Small intestine (tissue), 7 donors: ENCODE results near the gene NEK6. TPM values are rescaled to one million over a fixed set of nuclear protein-coding genes. Genes with fewer than 3 reads are reported as not detected.
A peak's percentile ranks its signal among the peaks of the same experiment; 100 is the strongest.

Source experiments
- DNase-seq, 2 donors: peaks; one replicate each; pipeline versions ENCODE4 v3.0.0 to v3.0.0-alpha.2; 2013
- FAIRE-seq: peaks from 2 replicates; lab custom pipeline; 2012; peaks lifted over from hg19 to GRCh38; lab: Jason Lieb, UNC
- H3K27ac ChIP-seq, 3 donors: one replicate each; pipeline ENCODE4 v1.5.1; 2013; ENCODE audit warnings: low read length in 2 of 3, mild to moderate bottlenecking in 2 of 3, control low read depth in 1 of 3, inconsistent platforms in 1 of 3, low read depth in 1 of 3, moderate library complexity in 1 of 3
- H3K27me3 ChIP-seq, 3 donors: one replicate each; pipeline ENCODE4 v1.6.1; 2013; ENCODE audit warnings: low read length in 3 of 3, inconsistent platforms in 1 of 3; ENCODE audit not compliant: control insufficient read depth in 3 of 3, insufficient read depth in 3 of 3
- H3K36me3 ChIP-seq, 3 donors: one replicate each; pipeline ENCODE4 v1.6.1; 2013; ENCODE audit warnings: low read length in 3 of 3, inconsistent platforms in 1 of 3, low read depth in 1 of 3, mild to moderate bottlenecking in 1 of 3, moderate library complexity in 1 of 3; ENCODE audit not compliant: control insufficient read depth in 3 of 3, insufficient read depth in 2 of 3
- H3K4me1 ChIP-seq, 3 donors: one replicate each; pipeline ENCODE4 v1.6.1; 2013; ENCODE audit warnings: low read length in 2 of 3, inconsistent platforms in 1 of 3, low read depth in 1 of 3, mild to moderate bottlenecking in 1 of 3, moderate library complexity in 1 of 3; ENCODE audit not compliant: control insufficient read depth in 3 of 3, insufficient read depth in 2 of 3
- H3K4me3 ChIP-seq, 3 donors: one replicate each; pipeline ENCODE4 v1.5.1; 2013; ENCODE audit warnings: low read length in 3 of 3, control low read depth in 1 of 3, inconsistent platforms in 1 of 3, low read depth in 1 of 3, mild to moderate bottlenecking in 1 of 3, moderate library complexity in 1 of 3
- H3K9me3 ChIP-seq, 2 donors: one replicate each; pipeline ENCODE4 v1.6.1; 2013; ENCODE audit warnings: low read depth in 1 of 2, low read length in 1 of 2; ENCODE audit not compliant: control insufficient read depth in 2 of 2, insufficient read depth in 1 of 2
- WGBS, 3 donors: extraction: QIAGEN DNeasy Blood & Tissue Kit; methylation state at CpG; one replicate each; pipeline ENCODE4 v1.1.7; 2013; 5-methylcytosine and 5-hydroxymethylcytosine counted together
- polyA plus RNA-seq, 4 donors: library from polyadenylated mRNA; stranded (reverse) in 3 of 4; unstranded in 1 of 4; fragments of 200-250 nt in 3 of 4; fragments of 120-200 nt in 1 of 4; gene quantifications; one replicate each; pipeline versions ENCODE4 v1.2.1 to v1.2.3, GENCODE V29; 2013
- donor health status: healthy with polysubstance abuse.
- donor health status: control.
- donor health status: control.
- donor health status: Bipolar disorder and iron deficiency.
- donor health status: healthy.

NEK6 gene
- polyA plus RNA-seq, 4 donors = 9.7 to 31.2 (median 23.6) TPM

DNA sequence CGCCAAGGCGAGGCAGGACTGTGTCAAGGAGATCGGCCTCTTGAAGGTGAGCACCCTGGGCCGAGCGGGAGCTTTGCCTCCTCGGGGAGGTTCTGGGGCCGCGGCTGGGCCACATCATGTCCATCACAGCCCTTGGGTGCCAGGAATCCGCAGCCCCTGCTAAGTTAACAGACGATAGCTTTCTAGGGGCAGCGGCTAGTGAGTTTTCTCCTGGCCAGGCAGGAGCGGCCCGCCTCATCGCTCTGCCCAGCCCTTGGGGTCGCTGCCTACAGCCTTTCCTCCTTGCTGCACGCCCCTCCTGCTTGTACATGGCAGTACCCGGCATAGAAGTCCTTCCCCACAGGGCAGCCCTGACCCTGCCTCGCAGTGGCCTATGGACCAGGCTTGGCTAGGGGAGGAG is 56.2 kb downstream of the NEK6 start:
- FAIRE-seq = no peak

GRCh38 chr9:124315882-124316281 is 58.1 kb downstream of the NEK6 start:
- DNase-seq (no peak), FAIRE-seq (no peak)
- 86 to 90% (median 90%) methylated on average over 16 of the region's 16 CpGs for WGBS, 3 donors
- Histone ChIP-seq H3K36me3 (peaks cover 0 to 73% (median 2%) of the 10 kb centered on the region in 3 donors), H3K4me1 (no peaks in the 10 kb centered on the region), H3K4me3 (no peak overlapping the region), H3K9me3 (no peaks in the 10 kb centered on the region), H3K27me3 (no peaks in the 10 kb centered on the region), H3K27ac (no peak overlapping the region)

More for the DNA sequence above, 56.2 kb downstream of the NEK6 start:
- H3K4me3 ChIP-seq = no peak overlapping the region
- no peak overlapping the region for H3K27ac ChIP-seq
- no peaks in the 10 kb centered on the region for H3K4me1 ChIP-seq
- DNase-seq = no peak
- no peaks in the 10 kb centered on the region for H3K9me3 ChIP-seq
- 94 to 98% (median 95%) methylated on average over 18 of the region's 18 CpGs for WGBS, 3 donors
- H3K36me3 ChIP-seq = peaks cover 0 to 79% (median 2%) of the 10 kb centered on the region in 3 donors
- no peaks in the 10 kb centered on the region for H3K27me3 ChIP-seq

GRCh38 chr9:124320062-124320973 is 62.6 kb downstream of the NEK6 start:
- WGBS, 3 donors = 61 to 66% (median 64%) methylated on average over 17 of the region's 17 CpGs
- Histone ChIP-seq H3K27me3 (no peaks in the 10 kb centered on the region), H3K4me1 (no peaks in the 10 kb centered on the region), H3K4me3 (no peak overlapping the region), H3K9me3 (no peaks in the 10 kb centered on the region), H3K27ac (no peak overlapping the region), H3K36me3 (peaks cover 0 to 73% (median 2%) of the 10 kb centered on the region in 3 donors)
- no peak for FAIRE-seq
- peak; percentile 68 for DNase-seq

DNA sequence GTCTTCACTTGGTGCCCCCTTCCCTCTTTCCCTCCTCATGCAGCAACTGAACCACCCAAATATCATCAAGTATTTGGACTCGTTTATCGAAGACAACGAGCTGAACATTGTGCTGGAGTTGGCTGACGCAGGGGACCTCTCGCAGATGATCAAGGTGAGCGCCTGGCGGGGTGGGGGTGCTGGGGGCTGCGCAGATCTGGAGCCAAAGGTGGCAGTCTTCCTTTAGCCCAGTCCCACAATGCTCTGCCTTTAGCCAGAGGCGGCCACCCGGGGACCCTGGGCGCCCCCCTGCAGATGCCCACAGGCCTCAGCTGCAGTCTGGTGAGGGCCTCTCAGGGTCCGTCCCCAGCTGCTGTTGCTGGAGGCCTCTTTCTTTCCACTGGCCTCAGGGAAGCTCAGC is 63.7 kb downstream of the NEK6 start:
- DNase-seq (no peak), FAIRE-seq (no peak)
- H3K9me3 ChIP-seq = no peaks in the 10 kb centered on the region
- 92 to 95% (median 92%) methylated on average over 12 of the region's 12 CpGs for WGBS, 3 donors
- no peaks in the 10 kb centered on the region for H3K27me3 ChIP-seq
- H3K4me1 ChIP-seq = no peaks in the 10 kb centered on the region
- H3K36me3 ChIP-seq = peaks cover 0 to 71% (median 1%) of the 10 kb centered on the region in 3 donors
- no peak overlapping the region for H3K27ac ChIP-seq
- no peak overlapping the region for H3K4me3 ChIP-seq

GRCh38 chr9:124321935-124322334 is 64.2 kb downstream of the NEK6 start:
- H3K4me1 ChIP-seq = no peaks in the 10 kb centered on the region
- H3K4me3 ChIP-seq = no peak overlapping the region
- FAIRE-seq (no peak), DNase-seq (no peak)
- H3K9me3 ChIP-seq = no peaks in the 10 kb centered on the region
- H3K27me3 ChIP-seq = no peaks in the 10 kb centered on the region
- 74 to 88% (median 84%) methylated on average over 4 of the region's 4 CpGs for WGBS, 3 donors
- peaks cover 0 to 71% (median 0%) of the 10 kb centered on the region in 3 donors for H3K36me3 ChIP-seq
- no peak overlapping the region for H3K27ac ChIP-seq

- FAIRE-seq (no peak), DNase-seq (no peak)
- H3K36me3 ChIP-seq = peaks cover 0 to 77% (median 0%) of the 10 kb centered on the region in 3 donors
- H3K9me3 ChIP-seq = no peaks in the 10 kb centered on the region
- H3K27ac ChIP-seq = no peak overlapping the region
- H3K27me3 ChIP-seq = no peaks in the 10 kb centered on the region
- H3K4me1 ChIP-seq = no peaks in the 10 kb centered on the region
- 91 to 93% (median 91%) methylated on average over 18 of the region's 18 CpGs for WGBS, 3 donors
- H3K4me3 ChIP-seq = no peak overlapping the region
Measured at GRCh38 chr9:124322618-124323432, 65.1 kb downstream of the NEK6 start.

DNA sequence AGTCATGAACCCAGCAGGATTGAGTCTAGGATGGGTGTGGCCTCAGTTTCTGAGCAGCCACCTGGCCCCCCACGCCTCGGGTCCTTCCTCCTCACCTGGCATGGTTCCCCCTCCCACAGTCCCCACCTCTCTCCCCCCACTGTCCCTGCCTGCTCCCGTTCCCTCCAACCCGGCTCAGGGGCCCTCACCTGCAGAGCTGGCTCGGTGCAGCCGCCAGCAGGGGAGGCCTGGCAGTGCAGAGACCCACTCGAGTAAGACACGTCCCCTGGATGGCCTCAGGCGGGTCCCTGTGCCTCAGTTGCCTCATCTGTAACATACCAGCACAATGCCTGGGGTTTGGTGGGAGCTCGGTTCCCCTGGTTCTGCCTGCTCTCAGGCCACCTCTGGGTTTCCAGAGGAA is 66.2 kb downstream of the NEK6 start:
- Histone ChIP-seq H3K9me3 (no peaks in the 10 kb centered on the region), H3K4me3 (no peak overlapping the region), H3K27me3 (no peaks in the 10 kb centered on the region), H3K4me1 (no peaks in the 10 kb centered on the region), H3K27ac (no peak overlapping the region), H3K36me3 (peaks cover 0 to 85% (median 4%) of the 10 kb centered on the region in 3 donors)
- WGBS, 3 donors = 82 to 85% (median 84%) methylated on average over 8 to 10 of the region's 10 CpGs
- no peak for FAIRE-seq
- no peak for DNase-seq

GRCh38 chr9:124325816-124326215 is 68.1 kb downstream of the NEK6 start:
- Histone ChIP-seq H3K27ac (no peak overlapping the region), H3K27me3 (no peaks in the 10 kb centered on the region), H3K36me3 (peaks cover 0 to 95% (median 5%) of the 10 kb centered on the region in 3 donors), H3K4me3 (no peak overlapping the region), H3K9me3 (no peaks in the 10 kb centered on the region), H3K4me1 (no peaks in the 10 kb centered on the region)
- no peak for DNase-seq
- FAIRE-seq = no peak
- 83 to 89% (median 83%) methylated on average over 6 of the region's 6 CpGs for WGBS, 3 donors
